SK-N-MC (cell line): ENCODE results near the gene ACER2.
"Not testable (repeated sequence)": the region's sequence is repeated elsewhere in the genome, so short reads cannot be mapped to it uniquely, and the experiment has no call there.

ENCODE experiments used
- DNase-seq: peaks from one replicate; pipeline ENCODE4 v3.0.0-alpha.2; 2011; ENCODE audit warnings: low read depth, low spot score
- H3K27ac ChIP-seq: fragments of 200-600 bp; sonication (generic); 2 replicates; pipeline ENCODE4 v1.5.1; 2016; ENCODE audit warnings: mixed run types
- H3K36me3 ChIP-seq: fragments of 200-600 bp; sonication (generic); 2 replicates; pipeline ENCODE4 v1.6.1; 2017; ENCODE audit warnings: antibody characterized with exemption, low read length, mixed read lengths; ENCODE audit not compliant: insufficient read depth
- H3K4me3 ChIP-seq: fragments of 200-600 bp; sonication (generic); 2 replicates; pipeline ENCODE4 v1.5.1; 2016
- H3K9ac ChIP-seq: fragments of 200-600 bp; sonication (generic); 2 replicates; pipeline ENCODE4 v1.8.0; 2017; ENCODE audit warnings: mixed run types, mixed read lengths; ENCODE audit not compliant: insufficient read length
- H3K9me3 ChIP-seq: fragments of 200-600 bp; sonication (generic); 2 replicates; pipeline ENCODE4 v1.6.1; 2017; ENCODE audit warnings: low read depth, mild to moderate bottlenecking, antibody characterized with exemption, low read length, moderate library complexity, mixed read lengths
- EZH2 ChIP-seq: fragments of 200-600 bp; sonication (generic); IDR thresholded peaks from one replicate; pipeline ENCODE4 v1.6.1; 2017; ENCODE audit warnings: antibody characterized with exemption
- FOXP2 ChIP-seq: optimal IDR thresholded peaks from 2 replicates; pipeline ENCODE3; 2011; ENCODE audit warnings: mild to moderate bottlenecking, moderate library complexity; ENCODE audit not compliant: insufficient read depth; ENCODE audit errors: extremely low read length, control extremely low read depth
- POLR2AphosphoS5 ChIP-seq: IDR thresholded peaks from 2 replicates; pipeline ENCODE4 v1.6.1; 2012; ENCODE audit warnings: mild to moderate bottlenecking, low read depth, low read length, borderline replicate concordance

ACER2 gene

DNA sequence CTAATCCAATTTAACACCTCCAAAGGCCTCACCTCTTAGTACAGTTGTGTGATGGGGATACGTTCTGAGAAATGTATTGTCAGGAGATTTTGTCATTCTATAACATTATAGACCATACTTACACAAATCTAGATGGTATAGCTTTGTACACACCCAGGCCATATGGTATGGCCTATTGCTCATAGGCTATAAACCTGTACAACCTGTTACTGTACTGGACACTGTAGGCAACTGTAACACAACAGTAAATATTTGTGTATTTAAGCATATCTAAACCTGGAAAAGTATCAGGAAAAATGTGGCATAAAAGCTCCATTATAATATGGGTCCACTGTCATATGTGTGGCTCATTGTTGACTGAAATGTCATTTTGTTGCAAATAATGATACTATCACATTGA is 12.1 kb downstream of the ACER2 start:
- TF ChIP-seq POLR2AphosphoS5 (no peak), FOXP2 (no peak), EZH2 (no peak)
- no peak overlapping the region for H3K27ac ChIP-seq
- no peak for DNase-seq

DNA sequence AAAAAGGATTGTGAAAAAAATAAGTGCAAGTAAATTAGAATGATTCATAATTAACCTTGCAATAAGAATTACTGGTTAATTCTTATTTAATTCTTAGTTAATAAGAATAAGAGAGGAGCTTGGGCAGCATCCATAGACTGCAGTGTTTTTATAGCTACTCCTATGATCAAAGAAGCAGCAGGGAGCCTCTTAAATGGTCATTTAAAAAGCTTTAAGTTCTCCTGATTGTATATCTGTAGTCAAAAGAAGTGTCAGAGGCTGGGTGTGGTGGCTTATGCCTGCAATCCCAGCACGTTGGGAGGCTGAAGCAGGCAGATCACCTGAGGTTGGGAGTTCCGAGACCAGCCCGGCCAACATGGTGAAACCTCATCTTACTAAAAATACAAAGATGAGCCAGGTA is 14.4 kb downstream of the ACER2 start:
- Histone ChIP-seq H3K9ac (no peak overlapping the region), H3K36me3 (no peaks in the 10 kb centered on the region), H3K4me3 (no peak overlapping the region), H3K9me3 (no peaks in the 10 kb centered on the region), H3K27ac (no peak overlapping the region)
- no peak for DNase-seq
- no peak for TF ChIP-seq POLR2AphosphoS5
- TF ChIP-seq EZH2: no peak
- TF ChIP-seq FOXP2: no peak

More for the DNA sequence above, 12.1 kb downstream of the ACER2 start:
- no peaks in the 10 kb centered on the region for H3K9me3 ChIP-seq
- H3K36me3 ChIP-seq: no peaks in the 10 kb centered on the region
- H3K4me3 ChIP-seq: no peak overlapping the region
- no peak overlapping the region for H3K9ac ChIP-seq

DNA sequence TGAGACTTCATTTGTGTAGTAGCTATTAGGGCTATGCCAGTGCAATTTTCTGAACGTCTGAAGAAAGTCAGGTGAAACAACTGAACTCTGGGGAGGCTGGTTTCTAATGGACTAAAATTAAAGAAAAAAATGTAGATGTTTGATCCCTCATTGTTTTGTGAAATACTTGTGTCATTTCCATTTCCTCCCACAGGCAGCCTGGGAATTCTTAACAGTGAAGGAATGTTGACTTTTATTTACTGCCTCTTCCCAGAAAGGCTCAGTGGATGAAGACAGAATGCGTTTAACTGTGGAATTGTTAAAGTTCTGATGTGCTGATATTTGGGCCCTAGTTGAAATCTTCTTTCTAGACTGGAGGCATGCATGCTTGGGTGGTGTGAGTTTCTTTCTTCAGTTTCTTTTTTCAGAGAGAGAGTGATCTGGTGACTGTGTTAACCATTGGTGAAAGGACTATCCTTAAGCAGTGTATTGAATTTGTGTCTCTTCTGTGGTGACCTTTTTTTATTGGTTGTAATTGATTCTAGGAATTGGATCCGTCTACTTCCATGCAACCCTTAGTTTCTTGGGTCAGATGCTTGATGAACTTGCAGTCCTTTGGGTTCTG is 15.5 kb downstream of the ACER2 start:
- no peak overlapping the region for H3K27ac ChIP-seq
- no peaks in the 10 kb centered on the region for H3K9me3 ChIP-seq
- no peak for TF ChIP-seq FOXP2
- no peak for TF ChIP-seq EZH2
- TF ChIP-seq POLR2AphosphoS5: no peak
- H3K4me3 ChIP-seq: no peak overlapping the region
- no peak for DNase-seq
- no peak overlapping the region for H3K9ac ChIP-seq
- H3K36me3 ChIP-seq: no peaks in the 10 kb centered on the region

DNA sequence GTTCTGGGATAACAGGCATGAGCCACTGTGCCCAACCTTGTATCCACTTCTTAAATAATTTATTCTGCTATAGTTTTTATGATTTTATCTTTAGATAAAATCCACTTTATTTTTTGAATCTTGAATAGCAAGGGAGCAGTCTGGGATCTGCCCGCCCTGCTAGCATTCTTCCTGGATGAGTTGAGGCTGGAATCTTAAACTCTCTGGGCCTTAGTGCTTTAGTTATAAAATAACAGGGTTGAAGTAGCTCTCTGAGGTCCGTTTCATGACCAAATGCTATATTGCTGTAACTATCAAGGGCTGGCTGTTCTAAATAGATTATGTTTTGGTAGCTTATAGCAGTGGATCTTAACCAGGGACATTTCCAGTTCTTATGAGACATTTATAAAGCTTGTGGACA is 20.8 kb downstream of the ACER2 start:
- DNase-seq: no peak
- no peak for TF ChIP-seq FOXP2
- no peak for TF ChIP-seq POLR2AphosphoS5
- no peak for TF ChIP-seq EZH2
- Histone ChIP-seq H3K9me3 (no peaks in the 10 kb centered on the region), H3K27ac (no peak overlapping the region), H3K36me3 (no peaks in the 10 kb centered on the region), H3K9ac (no peak overlapping the region), H3K4me3 (no peak overlapping the region)

DNA sequence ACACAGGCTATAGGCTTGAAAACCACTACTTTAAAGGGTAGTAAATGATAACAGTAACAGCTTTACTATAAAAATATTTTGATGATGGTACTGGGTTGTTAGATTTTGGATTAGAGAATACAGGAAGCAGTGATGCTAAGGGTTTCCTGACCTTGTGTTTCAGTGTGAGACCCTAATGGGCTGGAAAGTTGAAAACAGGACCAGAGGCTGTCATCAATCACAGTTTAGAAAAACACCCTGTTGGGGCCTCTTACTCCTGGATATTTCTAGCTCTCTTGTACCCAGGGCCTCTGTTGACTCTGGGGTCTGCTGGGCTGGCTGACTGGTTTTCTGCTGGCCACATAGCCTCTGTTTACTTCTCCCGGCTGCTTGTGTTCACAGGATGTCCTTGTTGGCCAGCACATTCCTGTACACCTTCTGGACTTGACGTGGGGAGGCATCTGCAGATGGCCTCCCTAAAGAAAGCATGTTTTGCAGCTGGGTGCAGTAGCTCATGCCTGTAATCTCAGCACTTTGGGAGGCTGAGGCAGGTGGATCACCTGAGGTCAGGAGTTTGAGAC is 21.5 kb downstream of the ACER2 start:
- Histone ChIP-seq H3K36me3 (no peaks in the 10 kb centered on the region), H3K9ac (no peak overlapping the region), H3K9me3 (no peaks in the 10 kb centered on the region), H3K4me3 (no peak overlapping the region), H3K27ac (no peak overlapping the region)
- no peak for TF ChIP-seq FOXP2
- no peak for TF ChIP-seq POLR2AphosphoS5
- TF ChIP-seq EZH2: no peak
- no peak for DNase-seq

DNA sequence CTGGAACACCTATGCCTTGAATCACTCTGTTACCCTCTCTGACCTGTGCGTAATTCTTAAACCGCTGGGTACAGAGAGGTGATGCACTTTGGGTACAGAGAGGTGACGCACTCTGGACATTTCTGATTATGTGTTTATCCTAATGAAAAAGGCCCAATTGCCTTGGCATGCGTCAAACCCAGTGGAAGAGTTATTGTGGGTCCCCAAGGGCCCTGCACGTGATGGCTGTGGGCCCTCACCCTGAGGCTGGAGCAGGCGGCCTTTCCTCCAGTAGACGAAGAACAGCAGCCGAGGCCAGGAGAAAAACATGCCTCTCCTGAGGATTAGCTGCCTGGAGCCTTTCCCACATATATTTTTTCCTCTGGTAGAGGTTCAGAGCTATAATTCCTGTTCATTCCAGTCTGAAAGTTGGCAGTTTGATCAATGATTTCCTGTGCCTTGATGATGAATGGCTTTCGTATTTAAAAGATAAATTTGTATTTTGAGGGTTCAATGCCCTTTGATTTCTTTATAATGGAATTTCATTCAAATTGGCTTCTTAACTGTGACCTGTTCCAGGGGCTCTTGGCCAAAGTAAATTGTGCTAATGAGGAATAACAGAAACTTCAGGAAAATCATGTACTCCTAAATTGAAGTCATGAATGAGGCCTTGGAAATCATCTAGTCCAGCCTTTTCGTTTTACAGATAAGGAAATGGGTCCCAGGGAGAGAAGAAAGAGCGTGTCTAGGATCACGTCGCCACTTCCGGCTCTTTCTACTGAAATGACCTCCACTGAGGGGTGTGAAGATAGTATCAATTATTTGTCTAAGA is 22.8 kb downstream of the ACER2 start:
- Histone ChIP-seq H3K27ac (peak overlapping the region; percentile 68), H3K9me3 (no peaks in the 10 kb centered on the region), H3K9ac (no peak overlapping the region), H3K36me3 (no peaks in the 10 kb centered on the region), H3K4me3 (no peak overlapping the region)
- DNase-seq: no peak
- TF ChIP-seq FOXP2: no peak

DNA sequence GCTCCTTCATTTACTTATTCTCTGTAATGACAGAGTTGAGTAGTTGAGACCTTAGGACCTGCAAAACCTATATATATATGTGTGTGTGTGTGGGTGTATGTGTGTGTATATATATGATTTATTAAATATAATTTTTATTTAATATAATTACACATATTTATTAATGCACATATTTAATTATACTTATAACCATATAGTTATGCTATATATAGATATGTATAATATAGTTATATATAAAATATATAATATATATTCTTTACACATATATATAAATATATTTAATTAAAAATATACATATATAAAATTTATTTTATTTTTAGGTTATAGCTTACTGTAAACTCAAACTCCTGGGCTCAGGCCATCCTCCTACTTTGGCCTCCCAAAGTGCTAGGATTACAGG is 23.7 kb downstream of the ACER2 start:
- no peak for DNase-seq
- TF ChIP-seq EZH2: no peak
- TF ChIP-seq POLR2AphosphoS5: no peak
- TF ChIP-seq FOXP2: no peak
- Histone ChIP-seq H3K36me3 (no peaks in the 10 kb centered on the region), H3K9ac (no peak overlapping the region), H3K9me3 (no peaks in the 10 kb centered on the region), H3K27ac (no peak overlapping the region), H3K4me3 (no peak overlapping the region)

DNA sequence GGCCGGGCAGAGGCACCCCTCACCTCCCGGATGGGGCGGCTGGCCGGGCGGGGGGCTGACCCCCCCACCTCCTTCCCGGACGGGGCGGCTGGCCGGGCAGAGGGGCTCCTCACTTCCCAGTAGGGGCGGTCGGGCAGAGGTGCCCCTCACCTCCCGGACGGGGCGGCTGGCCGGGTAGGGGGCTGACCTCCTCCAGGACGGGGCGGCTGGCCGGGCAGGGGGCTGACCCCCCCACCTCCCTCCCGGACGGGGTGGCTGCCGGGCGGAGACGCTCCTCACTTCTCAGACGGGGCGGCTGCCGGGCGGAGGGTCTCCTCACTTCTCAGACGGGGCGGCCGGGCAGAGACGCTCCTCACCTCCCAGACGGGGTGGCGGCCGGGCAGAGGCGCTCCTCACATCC is 24.9 kb downstream of the ACER2 start:
- H3K4me3 ChIP-seq, H3K36me3 ChIP-seq, H3K27ac ChIP-seq, H3K9ac ChIP-seq, H3K9me3 ChIP-seq, DNase-seq: not testable (repeated sequence)

DNA sequence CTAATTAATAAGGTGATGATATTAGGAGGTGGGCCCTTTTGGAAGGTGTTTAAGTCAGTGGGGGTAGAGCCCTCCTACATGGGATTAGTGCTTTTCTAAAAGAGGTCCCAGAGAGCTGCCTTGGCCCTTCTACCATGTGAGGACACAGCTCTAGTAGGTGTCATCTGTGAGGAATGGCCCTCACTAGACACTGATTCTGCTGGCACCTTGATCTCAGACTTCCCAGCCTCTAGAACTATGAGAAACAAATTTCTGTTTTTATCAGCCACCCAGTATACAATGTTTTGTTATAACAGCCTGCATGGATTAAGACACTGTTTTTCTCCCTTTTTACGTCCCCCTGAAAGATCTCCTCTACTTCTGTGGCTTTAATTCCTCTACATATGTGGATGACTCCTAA is 31.6 kb downstream of the ACER2 start:
- H3K9ac ChIP-seq: no peak overlapping the region
- H3K4me3 ChIP-seq: no peak overlapping the region
- no peak for DNase-seq
- H3K36me3 ChIP-seq: no peaks in the 10 kb centered on the region
- no peak overlapping the region for H3K27ac ChIP-seq
- TF ChIP-seq POLR2AphosphoS5 (no peak), FOXP2 (no peak), EZH2 (no peak)
- H3K9me3 ChIP-seq: no peaks in the 10 kb centered on the region
